GM10266 (cell line): Measurements from ENCODE around the gene CCDC107.

ENCODE experiments used
- DNase-seq: peaks from one replicate; pipeline ENCODE4 v3.0.0; 2012; ENCODE audit errors: extremely low spot score
- CTCF ChIP-seq: IDR thresholded peaks from 2 replicates; pipeline ENCODE4 v1.5.1; 2012; ENCODE audit warnings: mild to moderate bottlenecking, low read depth; ENCODE audit not compliant: control insufficient read depth, insufficient read depth; ENCODE audit errors: missing control alignments

The CCDC107 gene

GRCh38 chr9:35683323-35683722 is 25.2 kb downstream of the CCDC107 start:
- DNase-seq, result no peak

GRCh38 chr9:35684921-35685320 is 26.8 kb downstream of the CCDC107 start:
- DNase-seq, result no peak
- TF ChIP-seq CTCF, result no peak

More at GRCh38 chr9:35683323-35683722, 25.2 kb downstream of the CCDC107 start:
- no peak for TF ChIP-seq CTCF

DNA sequence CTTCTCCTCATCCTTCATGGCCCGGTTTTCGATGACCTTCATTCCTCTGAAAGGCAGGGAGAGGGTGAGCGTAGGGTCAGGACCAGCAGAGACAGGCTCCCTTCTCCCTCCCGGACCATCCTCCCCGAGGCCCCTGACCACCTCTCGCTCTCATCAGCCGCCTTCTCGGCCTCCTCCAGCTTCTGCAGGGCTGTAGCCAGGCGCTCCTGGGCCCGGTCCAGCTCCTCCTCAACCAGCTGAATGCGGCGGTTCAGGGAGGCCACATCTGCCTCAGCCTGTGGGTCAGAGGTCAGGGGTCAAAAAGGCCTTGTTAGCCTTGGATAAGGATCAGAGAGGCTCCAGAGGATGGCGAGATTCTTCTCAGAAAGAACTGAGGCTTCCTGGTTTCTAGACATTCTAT is 27.4 kb downstream of the CCDC107 start:
- no peak for TF ChIP-seq CTCF
- DNase-seq, result no peak

- TF ChIP-seq CTCF, result no peak
- DNase-seq, result no peak
Measured at GRCh38 chr9:35686222-35687203, 28.4 kb downstream of the CCDC107 start.

GRCh38 chr9:35687306-35687705 is 29.2 kb downstream of the CCDC107 start:
- TF ChIP-seq CTCF, result no peak
- no peak for DNase-seq

- no peak for DNase-seq
- TF ChIP-seq CTCF, result no peak
Measured at GRCh38 chr9:35687972-35688557, 30.0 kb downstream of the CCDC107 start.
